ENCODE data around the gene INSR.
A peak's percentile ranks its signal among the peaks of the same experiment; 100 is the strongest.

INSR gene

DNA sequence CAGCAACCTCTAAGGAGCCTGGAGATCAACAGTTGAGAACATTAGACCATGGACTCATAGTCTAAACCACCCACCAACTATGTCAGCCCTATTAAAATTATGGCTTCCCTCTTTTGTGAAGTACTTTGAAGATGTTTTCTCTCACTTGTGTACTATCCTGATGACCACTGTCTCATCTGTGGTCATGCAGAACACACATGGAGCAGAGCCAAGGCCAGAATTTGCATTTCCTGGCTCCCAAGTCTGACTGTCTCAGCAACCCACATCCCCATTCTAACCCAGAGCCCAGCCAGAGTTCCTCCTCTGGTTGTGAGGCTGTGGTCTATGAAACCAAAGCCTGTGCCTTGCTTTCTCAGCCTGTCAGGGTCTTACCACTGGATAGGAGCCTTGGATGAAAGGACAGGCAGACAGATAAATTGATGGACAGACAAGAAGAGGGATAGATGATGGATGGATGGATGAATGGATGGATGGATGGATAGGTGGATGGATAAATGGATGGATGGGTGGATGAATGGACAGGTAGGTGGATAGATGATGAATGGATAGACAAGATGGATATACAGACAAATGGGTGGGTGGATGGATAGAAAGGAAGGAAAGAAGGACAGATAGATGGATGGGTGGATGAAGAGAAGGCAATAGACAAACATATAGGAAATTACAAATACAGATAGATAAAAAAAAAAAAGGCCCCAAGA is 189.3 kb downstream of the INSR start:
- no peak for DNase-seq (ENCODE audit: low read depth)

DNA sequence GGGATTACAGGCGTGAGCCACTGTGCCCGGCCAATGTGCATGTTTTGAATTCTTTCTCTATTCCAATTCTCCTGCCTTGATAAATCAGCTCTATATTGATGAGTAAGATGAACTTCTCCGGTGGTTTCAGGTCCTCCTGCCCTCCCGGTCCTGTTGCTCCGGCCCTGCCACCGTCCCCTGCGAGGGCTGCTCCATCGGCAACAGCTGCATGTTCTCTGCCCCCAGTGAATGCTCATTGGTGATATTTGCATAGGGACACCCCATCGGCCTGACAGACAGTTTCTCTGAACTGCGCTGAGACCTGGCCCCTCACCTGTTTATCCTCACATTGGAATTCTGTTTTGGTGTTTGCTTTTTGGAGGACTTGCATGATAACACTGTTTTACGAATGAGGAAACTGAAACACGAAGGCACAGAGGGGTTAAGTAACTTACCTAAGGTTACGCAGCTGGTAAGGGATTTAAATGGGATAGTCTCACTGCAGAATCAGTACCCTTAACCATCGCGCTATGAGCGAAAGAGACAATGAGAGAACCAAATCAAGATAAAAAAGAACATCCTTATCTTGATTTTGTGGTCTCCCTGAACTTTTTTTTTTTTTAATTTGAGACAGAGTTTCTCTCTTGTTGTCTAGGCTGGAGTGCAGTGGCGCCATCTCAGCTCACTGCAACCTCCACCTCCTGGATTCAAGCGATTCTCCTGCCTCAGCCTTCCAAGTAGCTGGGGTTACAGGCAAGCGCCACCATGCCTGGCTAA is 192.5 kb downstream of the INSR start:
- TF ChIP-seq, protein P1, sequence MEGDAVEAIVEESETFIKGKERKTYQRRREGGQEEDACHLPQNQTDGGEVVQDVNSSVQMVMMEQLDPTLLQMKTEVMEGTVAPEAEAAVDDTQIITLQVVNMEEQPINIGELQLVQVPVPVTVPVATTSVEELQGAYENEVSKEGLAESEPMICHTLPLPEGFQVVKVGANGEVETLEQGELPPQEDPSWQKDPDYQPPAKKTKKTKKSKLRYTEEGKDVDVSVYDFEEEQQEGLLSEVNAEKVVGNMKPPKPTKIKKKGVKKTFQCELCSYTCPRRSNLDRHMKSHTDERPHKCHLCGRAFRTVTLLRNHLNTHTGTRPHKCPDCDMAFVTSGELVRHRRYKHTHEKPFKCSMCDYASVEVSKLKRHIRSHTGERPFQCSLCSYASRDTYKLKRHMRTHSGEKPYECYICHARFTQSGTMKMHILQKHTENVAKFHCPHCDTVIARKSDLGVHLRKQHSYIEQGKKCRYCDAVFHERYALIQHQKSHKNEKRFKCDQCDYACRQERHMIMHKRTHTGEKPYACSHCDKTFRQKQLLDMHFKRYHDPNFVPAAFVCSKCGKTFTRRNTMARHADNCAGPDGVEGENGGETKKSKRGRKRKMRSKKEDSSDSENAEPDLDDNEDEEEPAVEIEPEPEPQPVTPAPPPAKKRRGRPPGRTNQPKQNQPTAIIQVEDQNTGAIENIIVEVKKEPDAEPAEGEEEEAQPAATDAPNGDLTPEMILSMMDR (IDR thresholded peaks at IDR 0.05; ENCODE audit: low read depth, low read length, missing control alignments) = no peak
- DNase-seq (ENCODE audit: low read depth) = no peak

More for the DNA sequence above, 189.3 kb downstream of the INSR start:
- TF ChIP-seq, protein P1 (IDR thresholded peaks at IDR 0.05; ENCODE audit: low read depth, low read length, missing control alignments) = no peak
- no peak overlapping the region for H3K4me3 ChIP-seq (ENCODE audit: low read depth, low read length)

GRCh38 chr19:7099597-7099921 is 194.7 kb downstream of the INSR start:
- peak overlapping the region; percentile 67 for H3K4me3 ChIP-seq (ENCODE audit: low read depth, low read length)
- TF ChIP-seq, protein P1 (IDR thresholded peaks at IDR 0.05; ENCODE audit: low read depth, low read length, missing control alignments) = no peak
- DNase-seq (ENCODE audit: low read depth) = no peak

More for the DNA sequence above, 192.5 kb downstream of the INSR start:
- H3K4me3 ChIP-seq (ENCODE audit: low read depth, low read length) = no peak overlapping the region

DNA sequence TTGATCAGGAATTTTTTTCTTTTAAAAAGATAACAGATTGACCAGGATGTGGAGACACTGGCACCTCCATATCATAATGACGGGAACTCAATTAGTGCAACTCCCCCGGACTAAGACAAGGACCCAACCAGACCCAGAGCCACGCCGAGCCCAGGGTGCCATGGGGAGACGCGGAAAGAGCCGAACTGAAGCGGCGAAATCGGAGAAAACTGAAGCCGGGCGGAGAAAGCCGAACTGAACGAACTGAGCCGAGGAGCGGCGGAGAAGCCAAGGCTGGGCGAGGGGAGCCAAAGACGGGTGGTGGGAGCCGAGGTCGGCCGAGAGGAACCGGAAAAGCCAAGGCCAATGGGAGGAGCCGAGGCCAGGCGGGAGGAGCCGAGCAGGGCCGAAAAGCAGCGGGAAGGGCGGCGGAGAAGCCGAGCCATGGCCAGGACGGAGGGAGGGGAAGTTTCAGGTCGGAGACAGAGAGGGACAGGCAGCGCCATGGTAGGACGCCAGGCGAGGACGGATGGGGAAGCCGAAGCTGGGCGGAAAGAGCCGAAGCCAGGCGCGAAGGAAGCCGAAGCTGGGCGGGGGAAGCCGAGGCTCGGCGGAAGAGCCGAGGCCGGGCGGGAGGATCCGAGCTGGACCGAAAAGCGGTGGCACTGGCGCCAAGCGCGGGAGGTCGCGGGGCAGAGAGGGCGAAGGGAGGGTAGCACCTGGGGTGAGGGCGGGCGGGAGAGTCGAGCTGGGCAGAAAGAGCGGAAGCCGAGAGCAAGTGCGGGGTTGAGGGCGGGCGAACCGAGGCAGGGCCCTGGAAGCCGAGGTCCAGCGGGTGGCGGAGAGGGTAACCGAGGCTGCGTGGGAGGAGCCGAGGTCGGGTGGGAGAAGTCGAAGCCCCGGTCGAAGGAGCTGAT is 195.3 kb downstream of the INSR start:
- peak; percentile 70 for DNase-seq (ENCODE audit: low read depth)
- H3K4me3 ChIP-seq (ENCODE audit: low read depth, low read length) = peak overlapping the region; percentile 67
- TF ChIP-seq, protein P1 (IDR thresholded peaks at IDR 0.05; ENCODE audit: low read depth, low read length, missing control alignments) = no peak

GRCh38 chr19:7098096-7098495 is 196.1 kb downstream of the INSR start:
- TF ChIP-seq, protein P1 (IDR thresholded peaks at IDR 0.05; ENCODE audit: low read depth, low read length, missing control alignments) = no peak
- no peak for DNase-seq (ENCODE audit: low read depth)
- H3K4me3 ChIP-seq (ENCODE audit: low read depth, low read length) = no peak overlapping the region; the same call in 1 of the 2 replicates

GRCh38 chr19:7088999-7089398 is 205.2 kb downstream of the INSR start:
- no peak for DNase-seq (ENCODE audit: low read depth)
- H3K4me3 ChIP-seq (ENCODE audit: low read depth, low read length) = no peak overlapping the region
- TF ChIP-seq, protein P1 (IDR thresholded peaks at IDR 0.05; ENCODE audit: low read depth, low read length, missing control alignments) = no peak
